ENCODE results near the gene SLC27A1. TPM values are rescaled to one million over a fixed set of nuclear protein-coding genes. Genes with fewer than 3 reads are reported as not detected.

Gene SLC27A1
- 33.6 and 62.2 TPM in 2 replicates for total RNA-seq

DNA sequence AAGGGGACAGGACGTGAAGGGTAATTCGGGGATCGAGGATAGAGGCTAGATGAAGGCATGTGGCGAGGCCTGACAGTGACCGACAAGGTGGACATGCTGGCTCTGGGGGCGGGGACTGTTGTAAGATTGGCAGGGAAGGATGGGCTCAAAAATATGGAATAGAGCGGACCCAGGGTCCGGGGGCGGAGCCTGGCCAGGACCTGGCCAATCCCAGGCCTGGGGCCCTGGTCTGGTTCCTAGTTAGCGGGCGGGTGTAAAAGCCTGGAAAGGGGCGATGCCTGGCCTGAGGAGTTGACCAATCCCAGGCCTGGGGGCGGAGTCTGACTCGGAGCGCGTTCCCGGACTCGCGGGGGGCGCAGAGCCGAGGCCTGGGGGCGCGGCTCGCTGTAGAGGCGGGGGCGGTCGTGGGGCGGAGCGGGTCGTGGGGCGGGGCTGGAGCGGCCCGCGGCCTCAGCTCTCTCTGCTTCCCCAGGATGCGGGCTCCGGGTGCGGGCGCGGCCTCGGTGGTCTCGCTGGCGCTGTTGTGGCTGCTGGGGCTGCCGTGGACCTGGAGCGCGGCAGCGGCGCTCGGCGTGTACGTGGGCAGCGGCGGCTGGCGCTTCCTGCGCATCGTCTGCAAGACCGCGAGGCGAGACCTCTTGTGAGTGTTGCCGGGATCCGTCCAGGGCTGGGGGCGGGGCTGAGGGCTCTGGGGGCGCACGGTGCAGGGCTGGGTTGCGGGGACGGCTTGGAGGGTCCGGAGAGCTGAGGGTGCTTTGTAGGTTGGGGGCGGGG lies at the start of gene SLC27A1:
Gene SLC27A1, plus strand, starts transcription at position 457 of the 774 bp plus-strand sequence. Its CDS starts 17 bp downstream, at position 474.

DNA sequence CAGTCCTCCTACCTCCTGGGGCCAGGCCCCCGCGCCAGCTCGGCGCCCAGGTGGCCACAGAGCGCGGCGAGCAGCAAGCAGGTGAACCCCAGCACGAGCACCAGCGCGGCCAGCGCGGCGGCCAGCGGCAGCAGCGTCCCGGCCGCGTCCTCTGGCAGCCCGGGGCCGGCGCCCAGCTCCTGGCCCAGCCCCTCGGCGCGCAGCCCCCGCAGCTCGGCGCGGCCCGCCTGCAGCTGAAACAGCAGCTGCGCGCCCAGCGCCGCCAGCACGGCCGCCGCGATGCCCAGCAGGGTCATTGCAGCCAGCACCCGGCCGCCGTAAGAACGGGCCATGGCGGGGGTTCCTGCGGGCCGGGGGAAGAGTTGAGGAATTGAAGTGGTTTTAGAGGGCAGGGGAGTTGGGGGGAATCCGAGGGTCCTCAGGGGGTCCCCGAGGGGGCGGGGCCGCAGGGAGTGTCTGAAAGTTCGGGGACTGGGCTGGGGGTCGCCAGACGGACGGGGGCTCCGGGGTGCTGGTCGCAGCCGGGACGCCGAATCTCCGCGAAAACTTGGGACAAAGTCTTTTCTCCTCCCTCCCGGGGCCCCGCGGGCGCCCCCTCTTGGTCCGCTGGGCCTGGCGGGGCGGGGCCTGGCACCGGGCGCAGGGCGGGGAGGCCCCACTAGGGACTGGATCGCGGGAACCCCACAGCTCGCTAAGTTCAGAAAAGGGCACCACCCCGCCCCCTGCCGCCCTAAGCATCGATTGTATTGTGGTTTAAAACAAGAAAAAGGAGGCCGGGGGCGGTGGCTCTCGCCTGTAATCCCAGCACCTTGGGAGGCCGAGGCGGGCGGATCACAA lies 22.0 kb upstream of the SLC27A1 start, which contains the start of gene TMEM221:
Gene TMEM221, minus strand, starts transcription at position 538 of the 837 bp plus-strand sequence. Its CDS starts 206 bp downstream, at position 332.

DNA sequence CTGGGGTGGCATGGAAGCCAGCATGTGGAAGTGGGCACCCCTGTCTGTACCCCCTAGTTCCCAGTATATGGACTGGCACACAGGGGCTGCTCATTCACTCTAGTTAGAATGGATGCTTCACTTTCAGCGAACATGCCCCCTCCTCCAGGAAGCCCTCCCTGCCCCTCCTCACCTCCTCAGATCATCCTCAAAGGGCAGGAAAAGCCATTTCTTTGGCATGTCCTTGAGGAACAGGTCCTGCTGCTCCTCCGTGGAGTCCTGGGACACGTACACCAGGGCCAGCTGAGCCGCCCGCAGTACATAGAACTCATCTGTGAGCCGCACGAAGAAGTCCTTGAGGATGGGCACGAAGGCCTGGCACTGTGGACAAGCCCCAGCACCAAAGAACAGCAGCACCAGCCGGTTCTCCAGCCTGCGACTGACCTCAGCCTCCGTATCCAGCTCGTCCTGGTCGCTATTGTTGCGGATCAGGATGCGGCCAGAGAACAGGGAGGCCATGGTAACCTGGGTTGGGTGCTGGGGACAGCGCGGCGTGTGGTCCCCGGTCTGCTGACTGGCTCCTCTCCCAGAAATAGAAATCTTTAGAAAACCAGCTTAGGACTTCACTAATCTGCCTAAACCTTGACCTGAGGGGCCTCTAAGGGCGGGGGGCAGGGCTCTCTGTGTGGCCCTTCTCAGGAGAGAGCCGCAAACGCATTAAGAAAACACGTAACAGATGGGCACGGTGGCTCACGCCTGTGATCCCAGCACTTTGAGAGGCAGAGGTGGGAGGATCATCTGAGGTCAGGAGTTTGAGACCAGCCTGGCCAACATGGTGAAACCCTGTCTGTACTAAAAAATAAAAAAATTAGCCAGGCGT lies 9.7 kb upstream of the SLC27A1 start, which contains the start of gene NXNL1:
Gene NXNL1, minus strand, starts transcription at position 555 of the 859 bp plus-strand sequence. Its CDS starts 57 bp downstream, at position 498.

DNA sequence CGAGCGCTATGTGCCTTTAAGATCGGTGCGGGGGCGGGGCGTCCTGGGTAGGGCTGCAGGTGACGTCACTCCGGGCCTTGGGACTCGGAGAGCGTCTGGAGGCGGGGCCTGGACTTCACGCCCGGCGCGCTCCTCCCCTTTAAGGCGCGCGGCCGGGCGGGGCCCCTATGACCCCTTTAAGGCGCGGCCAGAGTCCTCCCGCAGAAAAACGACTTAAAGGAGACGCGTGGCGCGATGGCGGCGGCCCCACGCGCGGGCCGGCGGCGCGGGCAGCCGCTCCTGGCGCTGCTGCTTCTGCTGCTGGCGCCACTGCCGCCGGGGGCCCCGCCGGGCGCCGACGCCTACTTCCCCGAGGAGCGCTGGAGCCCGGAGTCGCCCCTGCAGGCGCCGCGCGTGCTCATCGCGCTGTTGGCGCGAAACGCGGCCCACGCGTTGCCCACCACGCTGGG lies 85.2 kb downstream of the SLC27A1 start, which contains the start of gene COLGALT1:
Gene COLGALT1, plus strand, starts transcription at position 170 of the 449 bp plus-strand sequence. Its CDS starts 65 bp downstream, at position 235.

Other genes starting within 250 kb of the SLC27A1 start
- gene OCEL1, start 244.3 kb upstream of the SLC27A1 start, total RNA-seq = 3.1 and 3.8 TPM in 2 replicates
- 34.8 and 67.5 TPM in 2 replicates for gene NR2F6, start 224.6 kb upstream of the SLC27A1 start, total RNA-seq
- gene USHBP1, start 205.8 kb upstream of the SLC27A1 start, total RNA-seq = 0.15 TPM in 1 of 2 replicates, not detected in the other
- 97.9 and 121 TPM in 2 replicates for gene BABAM1, start 203.1 kb upstream of the SLC27A1 start, total RNA-seq
- 0.17 and 0.44 TPM in 2 replicates for gene ANKLE1, start 188.6 kb upstream of the SLC27A1 start, total RNA-seq
- gene ABHD8, start 167.1 kb upstream of the SLC27A1 start, total RNA-seq = 19.3 and 21.0 TPM in 2 replicates
- gene MRPL34, start 164.7 kb upstream of the SLC27A1 start, total RNA-seq = 38.4 and 47.5 TPM in 2 replicates
- gene DDA1, start 161.0 kb upstream of the SLC27A1 start, total RNA-seq = 12.2 and 12.9 TPM in 2 replicates
- 4.1 and 7.7 TPM in 2 replicates for gene ANO8, start 135.7 kb upstream of the SLC27A1 start, total RNA-seq
- 11.4 and 19.8 TPM in 2 replicates for gene GTPBP3, start 133.0 kb upstream of the SLC27A1 start, total RNA-seq
- gene PLVAP, start 93.2 kb upstream of the SLC27A1 start, total RNA-seq = 0.29 TPM in 1 of 2 replicates, not detected in the other
- 0.15 and 0.17 TPM in 2 replicates for gene CCDC194, start 76.3 kb upstream of the SLC27A1 start, total RNA-seq
- 0.99 and 3.8 TPM in 2 replicates for gene BST2, start 64.9 kb upstream of the SLC27A1 start, total RNA-seq
- gene MVB12A, start 50.5 kb upstream of the SLC27A1 start, total RNA-seq = 49.2 and 59.2 TPM in 2 replicates
- gene TMEM221, start 21.9 kb upstream of the SLC27A1 start, total RNA-seq = 0.33 TPM in 1 of 2 replicates, not detected in the other
- gene NXNL1, start 9.6 kb upstream of the SLC27A1 start, total RNA-seq = not detected in 2 replicates
- gene PGLS, start 41.1 kb downstream of the SLC27A1 start, total RNA-seq = 65.5 and 119 TPM in 2 replicates
- gene COLGALT1, start 85.1 kb downstream of the SLC27A1 start, total RNA-seq = 93.1 and 100 TPM in 2 replicates
- gene UNC13A, start 217.8 kb downstream of the SLC27A1 start, total RNA-seq = under 0.01 and 0.50 TPM in 2 replicates
- gene MAP1S, start 249.0 kb downstream of the SLC27A1 start, total RNA-seq = 24.9 and 35.2 TPM in 2 replicates